ENCODE measurements around the gene CSGALNACT2. TPM values are rescaled to one million over a fixed set of nuclear protein-coding genes. Genes with fewer than 3 reads are reported as not detected.
A peak's percentile ranks its signal among the peaks of the same experiment; 100 is the strongest.

Gene CSGALNACT2
- total and polyA plus RNA-seq, 9 of the 15 experiments (the other 6 are each of a cell fraction or from before 2014, with no cell fraction given) = 1.4 to 7.3 (median 3.5) TPM

DNA sequence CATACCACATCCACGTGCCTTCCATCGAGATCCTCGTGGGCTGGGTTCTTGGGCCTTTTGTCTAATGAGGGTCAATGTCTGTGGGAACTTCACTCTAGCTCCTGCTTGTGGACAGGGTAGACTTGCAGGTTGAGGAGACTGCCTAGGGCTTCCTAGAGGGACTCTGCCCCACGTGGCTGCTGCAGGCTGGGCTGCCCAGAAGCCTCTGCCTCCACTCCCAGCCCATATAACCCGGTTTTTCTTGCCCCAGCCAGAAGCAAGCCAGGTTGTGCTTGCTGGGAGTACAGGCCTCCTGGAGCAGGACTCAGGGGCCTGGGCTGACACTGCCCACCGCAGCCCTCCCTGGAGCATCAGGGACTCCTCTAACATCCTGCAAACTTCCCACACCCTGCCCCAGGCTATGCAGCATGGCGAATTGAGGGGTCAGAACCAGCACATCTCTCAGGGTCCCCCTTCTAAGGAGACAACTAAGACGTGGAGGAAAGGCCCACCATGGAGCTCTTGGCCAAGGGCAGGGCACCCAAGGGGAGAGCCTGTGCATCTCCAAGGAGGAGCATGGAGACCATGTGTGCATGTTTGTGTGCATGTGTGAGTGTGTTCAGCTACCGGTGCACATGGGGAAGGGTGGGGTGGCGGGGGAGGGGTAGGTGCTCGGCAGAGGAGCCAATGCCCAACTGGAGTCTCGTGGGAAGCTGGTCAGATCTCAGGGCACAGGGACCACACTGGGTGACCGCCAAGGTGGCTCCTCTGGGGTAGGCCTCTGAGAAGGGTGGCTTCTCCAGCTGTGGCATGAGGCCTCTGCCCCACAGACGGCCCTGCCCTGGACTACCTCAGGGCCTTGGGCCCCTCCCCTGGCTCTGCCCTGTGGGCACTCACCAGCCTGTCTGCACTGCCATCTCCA lies 66.0 kb downstream of the CSGALNACT2 start:
- peak; percentile 19 for ATAC-seq
- ChIA-PET POLR2A (interaction anchor here (0.5 to 2.8 kb wide), 5 partner anchors 10 to 254 kb away, joined by 3 to 12 read pairs (median 3); no protein-coding TSS in a partner anchor), CTCF (ENCODE audit: low intra/inter-chr PET ratio) (interaction anchor here (0.9 kb wide), 1 partner anchor 256 kb away, joined by 3 read pairs; no protein-coding TSS in a partner anchor)
- BruUV-seq (replicated peaks) = no TSS peak
- Histone ChIP-seq H3K4me3 (no peak overlapping the region; the same call in 1 of the 2 replicates), H4K20me1 (replicated peaks; ENCODE audit: control insufficient read depth, insufficient read depth, low read length) (peaks cover 12% of the 10 kb centered on the region; the same call in 1 of the 2 replicates), H3K79me2 (ENCODE audit: control insufficient read depth, insufficient read depth, low read length) (peaks cover 7% of the 10 kb centered on the region; the same call in 2 of the 3 replicates), H3K4me1 (replicated peaks in 1 of 2; ENCODE audit: control insufficient read depth in 2 of 2, insufficient read depth in 2 of 2, low read length in 2 of 2) (peaks cover 10 to 71% of the 10 kb centered on the region in 2 experiments; a peak in 3 of 5 replicates), H3K9me3 (replicated peaks; ENCODE audit: control insufficient read depth, insufficient read depth, low read depth, low read length) (no peaks in the 10 kb centered on the region), H2AFZ (ENCODE audit: low read depth, low read length) (peak overlapping the region; percentile 61), H3K9me1 (ENCODE audit: control insufficient read depth, insufficient read depth, low read length) (no peaks in the 10 kb centered on the region), H3K36me3 (ENCODE audit: control insufficient read depth, insufficient read depth, low read length) (peaks cover 23% of the 10 kb centered on the region; the same call in 2 of the 3 replicates), H3K4me2 (ENCODE audit: insufficient read depth, low read length) (0 out of 2 replicates have a peak overlapping the region, but pooled peaks have one; percentile 12), H3K9ac (ENCODE audit: insufficient read depth in 1 of 2, low read depth in 2 of 2, low read length in 2 of 2) (peak overlapping the region in 1 of 2 experiments; percentile 74; a peak in 2 of 4 replicates), H3K27me3 (ENCODE audit: control insufficient read depth in 2 of 2, insufficient read depth in 2 of 2, low read length in 2 of 2) (no peaks in the 10 kb centered on the region), H3K27ac (ENCODE audit: extremely low read depth, low read depth, low read length) (peak overlapping the region; percentile 31; the same call in 1 of the 3 replicates)
- in situ Hi-C loops (cut with MboI) (no loop called here), intact Hi-C loops (cut with micrococcal nuclease) (loop anchor here (5.0 kb wide), 1 partner anchor 67 kb away; the partner anchor contains the start of gene CSGALNACT2)
- no peak for FAIRE-seq
- 35% methylated on average over 14 of the region's 14 CpGs for WGBS (ENCODE audit: insufficient coverage, low coverage, missing lambda C conversion rate)
- no peak for DNase-seq (ENCODE audit: extremely low read depth in 1 of 4, low spot score in 3 of 4)
- TF ChIP-seq CAMTA2 (CRISPR knock-in tag; conservative IDR thresholded peaks at IDR 0.05) (no peak), BCOR (IDR thresholded peaks at IDR 0.05) (no peak), ETS2 (tag; IDR thresholded peaks at IDR 0.05; ENCODE audit: borderline replicate concordance, poor library complexity, severe bottlenecking) (no peak), ZNF436 (CRISPR knock-in tag; IDR thresholded peaks at IDR 0.05) (no peak), ZNF121 (CRISPR knock-in tag; conservative IDR thresholded peaks at IDR 0.05) (0 out of 2 replicates have a peak, but pooled peaks have one; percentile 24), HOXB6 (CRISPR knock-in tag; IDR thresholded peaks at IDR 0.05; ENCODE audit: borderline replicate concordance) (no peak), TCF3 (CRISPR knock-in tag; IDR thresholded peaks at IDR 0.05) (no peak), KAT7 (CRISPR knock-in tag; IDR thresholded peaks at IDR 0.05; ENCODE audit: borderline replicate concordance) (no peak), PCBP2 (IDR thresholded peaks at IDR 0.05; ENCODE audit: low read depth, low read length, poor library complexity, severe bottlenecking) (no peak), XRCC3 (IDR thresholded peaks at IDR 0.05) (no peak), TAL1 (IDR thresholded peaks at IDR 0.05) (no peak), GABPB2 (CRISPR knock-in tag; conservative IDR thresholded peaks at IDR 0.05) (no peak), DPF2 (IDR thresholded peaks at IDR 0.05) (no peak), PHB2 (IDR thresholded peaks at IDR 0.05; ENCODE audit: low read depth) (no peak), XRCC5 (IDR thresholded peaks at IDR 0.05; ENCODE audit: low read depth, low read length) (0 out of 2 replicates have a peak, but pooled peaks have one; percentile 19), FIP1L1 (IDR thresholded peaks at IDR 0.05; ENCODE audit: low read depth, low read length, poor library complexity, severe bottlenecking) (no peak), MYC (IDR thresholded peaks at IDR 0.05; ENCODE audit: low read depth, low read length) (0 out of 2 replicates have a peak, but pooled peaks have one; percentile 45), MYC (CRISPR knock-in tag; IDR thresholded peaks at IDR 0.05; ENCODE audit: borderline replicate concordance, low read depth) (no peak), ASH1L (IDR thresholded peaks at IDR 0.05; ENCODE audit: borderline replicate concordance, low read depth, partially characterized antibody) (no peak), ELF4 (CRISPR knock-in tag; IDR thresholded peaks at IDR 0.05) (no peak)
- TF ChIP-seq, protein P1, sequence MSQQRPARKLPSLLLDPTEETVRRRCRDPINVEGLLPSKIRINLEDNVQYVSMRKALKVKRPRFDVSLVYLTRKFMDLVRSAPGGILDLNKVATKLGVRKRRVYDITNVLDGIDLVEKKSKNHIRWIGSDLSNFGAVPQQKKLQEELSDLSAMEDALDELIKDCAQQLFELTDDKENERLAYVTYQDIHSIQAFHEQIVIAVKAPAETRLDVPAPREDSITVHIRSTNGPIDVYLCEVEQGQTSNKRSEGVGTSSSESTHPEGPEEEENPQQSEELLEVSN (IDR thresholded peaks at IDR 0.05; ENCODE audit: borderline replicate concordance in 1 of 2, extremely low read depth in 1 of 2, insufficient read depth in 1 of 2, insufficient read length in 1 of 2, low read depth in 1 of 2, low read length in 1 of 2, poor library complexity in 1 of 2, severe bottlenecking in 1 of 2) = peak in 1 of 2 experiments; percentile 33
